GM23338 (cell line): Measurements from ENCODE around the gene RBM33. TPM values are rescaled to one million over a fixed set of nuclear protein-coding genes. Genes with fewer than 3 reads are reported as not detected.

Source experiments
- ATAC-seq: fragments of 200-7000 bp; cut with Tn5 transposase; 3 replicates; pipeline ENCODE4 v1.9.1; 2020
- DNase-seq: peaks from one replicate; pipeline ENCODE4 v3.0.0-alpha.2; 2015; ENCODE audit warnings: low spot score
- H2AFZ ChIP-seq: fragments of 200-600 bp; sonication (generic); 2 replicates; pipeline ENCODE4 v1.8.0; 2016; ENCODE audit warnings: antibody characterized with exemption, mild to moderate bottlenecking, moderate library complexity
- H3F3A ChIP-seq: fragments of 200-600 bp; sonication (generic); replicated peaks from 2 replicates; pipeline ENCODE4 v1.8.0; 2017; ENCODE audit warnings: antibody characterized with exemption, mixed run types, low read depth
- H3K27ac ChIP-seq: fragments of 200-600 bp; sonication (generic); 2 replicates; pipeline ENCODE4 v1.6.1; 2016; ENCODE audit warnings: low read depth
- H3K27me3 ChIP-seq: fragments of 200-600 bp; sonication (generic); 2 replicates; pipeline ENCODE4 v1.8.0; 2016; ENCODE audit warnings: mild to moderate bottlenecking, mixed run types, moderate library complexity; ENCODE audit not compliant: insufficient read depth
- H3K36me3 ChIP-seq: fragments of 200-600 bp; sonication (generic); 2 replicates; pipeline ENCODE4 v1.8.0; 2016; ENCODE audit warnings: mild to moderate bottlenecking; ENCODE audit not compliant: insufficient read depth
- H3K4me1 ChIP-seq: fragments of 200-600 bp; sonication (generic); 2 replicates; pipeline ENCODE4 v1.8.0; 2016; ENCODE audit warnings: mild to moderate bottlenecking, moderate library complexity; ENCODE audit not compliant: insufficient read depth
- H3K4me2 ChIP-seq: fragments of 200-600 bp; sonication (generic); 2 replicates; pipeline ENCODE4 v1.7.1; 2017; ENCODE audit warnings: mixed run types
- H3K4me3 ChIP-seq: fragments of 200-600 bp; sonication (generic); 2 replicates; pipeline ENCODE4 v1.6.1; 2016; ENCODE audit warnings: mixed run types
- H3K79me2 ChIP-seq: fragments of 200-600 bp; sonication (generic); replicated peaks from 2 replicates; pipeline ENCODE4 v1.8.0; 2017; ENCODE audit warnings: mild to moderate bottlenecking; ENCODE audit not compliant: insufficient read depth
- H3K9me2 ChIP-seq: fragments of 200-600 bp; sonication (generic); 2 replicates; pipeline ENCODE4 v1.8.0; 2017; ENCODE audit not compliant: insufficient read depth
- H4K20me1 ChIP-seq: fragments of 200-600 bp; sonication (generic); replicated peaks from 2 replicates; pipeline ENCODE4 v1.8.0; 2017; ENCODE audit warnings: mild to moderate bottlenecking; ENCODE audit not compliant: insufficient read depth
- H3K27ac Mint-ChIP-seq: 2 replicates; pipeline ENCODE4 v1.8.0; 2020; ENCODE audit warnings: inconsistent platforms, mild to moderate bottlenecking, moderate library complexity, mixed read lengths
- H3K27me3 Mint-ChIP-seq: 3 replicates; pipeline ENCODE4 v1.8.0; 2022; ENCODE audit warnings: low read depth, mild to moderate bottlenecking, moderate library complexity, mixed read lengths, inconsistent platforms; ENCODE audit not compliant: insufficient read depth, poor library complexity
- H3K36me3 Mint-ChIP-seq: 3 replicates; pipeline ENCODE4 v1.8.0; 2021; ENCODE audit warnings: low read depth, mild to moderate bottlenecking, inconsistent platforms, moderate library complexity, mixed read lengths
- H3K4me1 Mint-ChIP-seq: 3 replicates; pipeline ENCODE4 v1.8.0; 2020; ENCODE audit warnings: mild to moderate bottlenecking, inconsistent platforms, mixed read lengths
- H3K4me3 Mint-ChIP-seq: 3 replicates; pipeline ENCODE4 v1.8.0; 2021; ENCODE audit warnings: moderate library complexity, mild to moderate bottlenecking, inconsistent platforms, mixed read lengths
- H3K9me3 Mint-ChIP-seq: 3 replicates; pipeline ENCODE4 v1.8.0; 2020; ENCODE audit warnings: moderate library complexity, mild to moderate bottlenecking, inconsistent platforms, mixed read lengths
- CREB1 ChIP-seq: fragments of 250-450 bp; sonication (Bioruptor Pico); IDR thresholded peaks from 2 replicates; pipeline ENCODE4 v1.5.0; 2020; ENCODE audit warnings: low read depth, mild to moderate bottlenecking, moderate library complexity
- CTCF ChIP-seq, 2 experiments: fragments of 200-600 bp in 1 of 2; sonication (generic) in 1 of 2; conservative IDR thresholded peaks; 2 replicates each; pipeline versions ENCODE4 v1.5.1 to v1.6.1; 2016 to 2017; ENCODE audit warnings: antibody characterized with exemption in 2 of 2, low read depth in 2 of 2, mild to moderate bottlenecking in 2 of 2, moderate library complexity in 1 of 2
- ETS1 ChIP-seq: IDR thresholded peaks from 2 replicates; pipeline ENCODE4 v1.6.1; 2016; ENCODE audit warnings: antibody characterized with exemption
- EZH2 ChIP-seq: fragments of 200-600 bp; sonication (generic); IDR thresholded peaks from one replicate; pipeline ENCODE4 v1.8.0; 2017; ENCODE audit warnings: antibody characterized with exemption, mild to moderate bottlenecking, low read depth; ENCODE audit not compliant: unreplicated experiment
- EZH2phosphoT487 ChIP-seq: fragments of 200-600 bp; sonication (generic); IDR thresholded peaks from one replicate; pipeline ENCODE4 v1.8.1; 2018; ENCODE audit warnings: antibody characterized with exemption; ENCODE audit not compliant: unreplicated experiment
- JUNB ChIP-seq: IDR thresholded peaks from one replicate; pipeline ENCODE4 v1.6.1; 2016; ENCODE audit warnings: antibody characterized with exemption; ENCODE audit not compliant: unreplicated experiment
- NANOG ChIP-seq: IDR thresholded peaks from 2 replicates; pipeline ENCODE4 v1.6.1; 2016; ENCODE audit warnings: antibody characterized with exemption, borderline replicate concordance
- POLR2AphosphoS5 ChIP-seq: IDR thresholded peaks from 2 replicates; pipeline ENCODE4 v1.6.1; 2016; ENCODE audit warnings: antibody characterized with exemption, low read depth
- REST ChIP-seq: IDR thresholded peaks from one replicate; pipeline ENCODE4 v1.6.1; 2018; ENCODE audit warnings: antibody characterized with exemption; ENCODE audit not compliant: unreplicated experiment
- STAT1 ChIP-seq: IDR thresholded peaks from one replicate; pipeline ENCODE4 v1.6.1; 2016; ENCODE audit warnings: antibody characterized with exemption; ENCODE audit not compliant: unreplicated experiment
- ZNF114 ChIP-seq: fragments of 250-450 bp; sonication (Bioruptor Pico); IDR thresholded peaks from 2 replicates; pipeline ENCODE4 v1.5.0; 2020; ENCODE audit warnings: mild to moderate bottlenecking, moderate library complexity
- ZNF331 ChIP-seq: fragments of 250-450 bp; sonication (Bioruptor Pico); IDR thresholded peaks from 2 replicates; pipeline ENCODE4 v1.5.0; 2020; ENCODE audit warnings: low read depth, mild to moderate bottlenecking, moderate library complexity
- polyA plus RNA-seq: library from polyadenylated mRNA; unstranded; fragments of >200 nt; fragmentation: Nextera tagmentation; extraction: Ambion mirVana; gene quantifications from 2 replicates; pipeline ENCODE4 v1.2.1, GENCODE V29; 2016
- total RNA-seq: library from RNA; depleted of rRNA; stranded (reverse); fragments of >200 nt; shearing (Covaris generic); gene quantifications from 2 replicates; pipeline ENCODE4 v1.2.3, GENCODE V29; 2014

The RBM33 gene
- total and polyA plus RNA-seq, 2 experiments from 2014 or later: 47.7 to 94.7 TPM

GRCh38 chr7:155792315-155792960, 148.0 kb downstream of the RBM33 start (continued):
- TF ChIP-seq REST: no peak

- peaks cover 8% of the 10 kb centered on the region; the same call in 2 of the 3 replicates for H3K9me3 Mint-ChIP-seq
- TF ChIP-seq CTCF (conservative IDR thresholded peaks at IDR 0.05; ENCODE audit: low read depth in 2 of 2) (no peak), ZNF114 (CRISPR knock-in tag) (no peak), JUNB (no peak), CREB1 (CRISPR knock-in tag) (no peak), REST (no peak), ZNF331 (no peak), EZH2 (no peak), STAT1 (no peak), EZH2phosphoT487 (no peak), NANOG (no peak), POLR2AphosphoS5 (no peak), ETS1 (no peak)
These were observed 148.6 kb downstream of the RBM33 start for GRCh38 chr7:155792999-155793560.

More at GRCh38 chr7:155792999-155793560, 148.6 kb downstream of the RBM33 start:
- H3K4me2 ChIP-seq: no peak overlapping the region
- no peaks in the 10 kb centered on the region for H3K36me3 ChIP-seq
- ATAC-seq (no peak), DNase-seq (no peak)
- no peaks in the 10 kb centered on the region for H3K9me2 ChIP-seq
- no peaks in the 10 kb centered on the region for H4K20me1 ChIP-seq
- no peaks in the 10 kb centered on the region for H3K4me1 ChIP-seq
- no peaks in the 10 kb centered on the region for H3F3A ChIP-seq
- no peak overlapping the region for H3K27ac ChIP-seq
- H3K27me3 Mint-ChIP-seq: peaks cover 17% of the 10 kb centered on the region
- H3K27ac Mint-ChIP-seq: no peak overlapping the region
- H3K4me1 Mint-ChIP-seq: no peaks in the 10 kb centered on the region
- H3K27me3 ChIP-seq: peaks cover 21% of the 10 kb centered on the region
- no peaks in the 10 kb centered on the region for H3K79me2 ChIP-seq
- no peaks in the 10 kb centered on the region for H3K36me3 Mint-ChIP-seq
- no peak overlapping the region for H3K4me3 Mint-ChIP-seq
- no peak overlapping the region for H2AFZ ChIP-seq
- H3K4me3 ChIP-seq: no peak overlapping the region
